GM23248 (cell line): ENCODE results near the gene AKR1D1. TPM values are rescaled to one million over a fixed set of nuclear protein-coding genes. Genes with fewer than 3 reads are reported as not detected.

ENCODE experiments used
- DNase-seq: peaks from one replicate; pipeline ENCODE4 v3.0.0-alpha.2; 2015
- H2AFZ ChIP-seq: fragments of 200-600 bp; sonication (generic); 2 replicates; pipeline ENCODE4 v1.6.1; 2016; ENCODE audit warnings: antibody characterized with exemption
- H3F3A ChIP-seq: fragments of 200-600 bp; sonication (generic); 2 replicates; pipeline ENCODE4 v1.6.1; 2016; ENCODE audit warnings: mild to moderate bottlenecking, antibody characterized with exemption, mixed run types; ENCODE audit not compliant: insufficient read depth
- H3K27ac ChIP-seq: fragments of 200-600 bp; sonication (generic); 2 replicates; pipeline ENCODE4 v1.5.1; 2016; ENCODE audit warnings: mild to moderate bottlenecking
- H3K27me3 ChIP-seq: fragments of 200-600 bp; sonication (generic); replicated peaks from 2 replicates; pipeline ENCODE4 v1.6.1; 2016; ENCODE audit warnings: mild to moderate bottlenecking; ENCODE audit not compliant: insufficient read depth
- H3K36me3 ChIP-seq: fragments of 200-600 bp; sonication (generic); 2 replicates; pipeline ENCODE4 v1.6.1; 2016; ENCODE audit warnings: low read depth, mild to moderate bottlenecking
- H3K4me1 ChIP-seq: fragments of 200-600 bp; sonication (generic); 2 replicates; pipeline ENCODE4 v1.6.1; 2016; ENCODE audit warnings: mild to moderate bottlenecking; ENCODE audit not compliant: insufficient read depth
- H3K4me2 ChIP-seq: fragments of 200-600 bp; sonication (generic); one replicate; pipeline ENCODE4 v1.6.1; 2016; ENCODE audit warnings: mild to moderate bottlenecking; ENCODE audit not compliant: unreplicated experiment
- H3K4me3 ChIP-seq: fragments of 200-600 bp; sonication (generic); 2 replicates; pipeline ENCODE4 v1.5.1; 2016; ENCODE audit warnings: mild to moderate bottlenecking
- H3K79me2 ChIP-seq: fragments of 200-600 bp; sonication (generic); 2 replicates; pipeline ENCODE4 v1.6.1; 2016; ENCODE audit warnings: mild to moderate bottlenecking; ENCODE audit not compliant: insufficient read depth
- H3K9ac ChIP-seq: fragments of 200-600 bp; sonication (generic); 2 replicates; pipeline ENCODE4 v1.6.1; 2016; ENCODE audit warnings: mild to moderate bottlenecking
- H3K9me2 ChIP-seq: fragments of 200-600 bp; sonication (generic); 2 replicates; pipeline ENCODE4 v1.6.1; 2016; ENCODE audit warnings: mixed run types, mild to moderate bottlenecking, moderate library complexity; ENCODE audit not compliant: insufficient read depth
- H3K9me3 ChIP-seq: fragments of 200-600 bp; sonication (generic); one replicate; pipeline ENCODE4 v1.6.1; 2017; ENCODE audit warnings: low read depth
- H4K20me1 ChIP-seq: fragments of 200-600 bp; sonication (generic); 2 replicates; pipeline ENCODE4 v1.6.0; 2016; ENCODE audit not compliant: insufficient read depth
- EZH2 ChIP-seq: fragments of 200-600 bp; sonication (generic); IDR thresholded peaks from 2 replicates; pipeline ENCODE4 v1.6.1; 2018; ENCODE audit warnings: antibody characterized with exemption, mild to moderate bottlenecking; ENCODE audit not compliant: insufficient read depth, poor library complexity, severe bottlenecking
- EZH2phosphoT487 ChIP-seq: fragments of 200-600 bp; sonication (generic); IDR thresholded peaks from 2 replicates; pipeline ENCODE4 v1.6.1; 2018; ENCODE audit warnings: antibody characterized with exemption, moderate library complexity, mild to moderate bottlenecking, low read depth; ENCODE audit not compliant: insufficient read depth
- WGBS, 2 experiments: methylation state at CpG; one replicate each; pipeline ENCODE4 v1.1.6; 2015 to 2017; ENCODE audit warnings: low lambda C conversion rate in 2 of 2, low coverage in 1 of 2; ENCODE audit errors: missing lambda C conversion rate in 2 of 2; 5-methylcytosine and 5-hydroxymethylcytosine counted together
- in situ Hi-C: fragments of 300-500 bp; cut with MboI; formaldehyde crosslinking; loops from 2 replicates; pipeline ENCODE4 v1.15.0; 2020
- polyA plus RNA-seq: library from polyadenylated mRNA; unstranded; fragments of >200 nt; fragmentation: Nextera tagmentation; extraction: Ambion mirVana; gene quantifications from 2 replicates; pipeline ENCODE4 v1.2.1, GENCODE V29; 2016
- total RNA-seq: library from RNA; depleted of rRNA; stranded (reverse); fragments of >200 nt; shearing (Covaris generic); gene quantifications from 2 replicates; pipeline ENCODE4 v1.2.3, GENCODE V29; 2014

The AKR1D1 gene
- total and polyA plus RNA-seq, 2 experiments from 2014 or later = not detected

GRCh38 chr7:138067774-138068173, 8.5 kb upstream of the AKR1D1 start:
- Histone ChIP-seq H4K20me1 (no peaks in the 10 kb centered on the region), H3K9me3 (no peaks in the 10 kb centered on the region), H3K36me3 (no peaks in the 10 kb centered on the region), H3K4me3 (no peak overlapping the region), H3K27me3 (0 out of 2 replicates have a peak, but pooled peaks cover 14% of the 10 kb centered on the region), H3K9me2 (no peaks in the 10 kb centered on the region), H3F3A (no peaks in the 10 kb centered on the region), H3K9ac (no peak overlapping the region), H3K79me2 (no peaks in the 10 kb centered on the region), H3K4me2 (no peak overlapping the region), H2AFZ (no peak overlapping the region), H3K4me1 (no peaks in the 10 kb centered on the region), H3K27ac (no peak overlapping the region)
- WGBS, 2 experiments = 24 to 31% methylated on average over 3 of the region's 3 CpGs
- TF ChIP-seq EZH2 (no peak), EZH2phosphoT487 (no peak)
- in situ Hi-C loops = no loop called here
- DNase-seq = no peak

GRCh38 chr7:138070908-138071307, 5.4 kb upstream of the AKR1D1 start:
- 41 to 49% methylated on average over 2 of the region's 2 CpGs for WGBS, 2 experiments

GRCh38 chr7:138072726-138073125, 3.5 kb upstream of the AKR1D1 start:
- Histone ChIP-seq H3K79me2 (no peaks in the 10 kb centered on the region), H3K9ac (no peak overlapping the region), H3K27me3 (no peaks in the 10 kb centered on the region), H3K36me3 (no peaks in the 10 kb centered on the region), H3K4me1 (no peaks in the 10 kb centered on the region), H3F3A (no peaks in the 10 kb centered on the region), H2AFZ (no peak overlapping the region), H3K9me3 (no peaks in the 10 kb centered on the region), H3K9me2 (no peaks in the 10 kb centered on the region), H3K27ac (no peak overlapping the region), H4K20me1 (no peaks in the 10 kb centered on the region), H3K4me3 (no peak overlapping the region), H3K4me2 (no peak overlapping the region)
- 22 to 25% methylated on average over 2 of the region's 2 CpGs for WGBS, 2 experiments
- TF ChIP-seq EZH2phosphoT487 (no peak), EZH2 (no peak)
- in situ Hi-C loops = no loop called here
- DNase-seq = no peak

More at GRCh38 chr7:138070908-138071307, 5.4 kb upstream of the AKR1D1 start:
- Histone ChIP-seq H3K4me3 (no peak overlapping the region), H3K27me3 (0 out of 2 replicates have a peak, but pooled peaks cover 8% of the 10 kb centered on the region), H3K27ac (no peak overlapping the region), H3K9ac (no peak overlapping the region), H3F3A (no peaks in the 10 kb centered on the region), H3K4me1 (no peaks in the 10 kb centered on the region), H3K9me2 (no peaks in the 10 kb centered on the region), H3K4me2 (no peak overlapping the region), H3K79me2 (no peaks in the 10 kb centered on the region), H4K20me1 (no peaks in the 10 kb centered on the region), H3K36me3 (no peaks in the 10 kb centered on the region), H2AFZ (no peak overlapping the region), H3K9me3 (no peaks in the 10 kb centered on the region)
- DNase-seq = no peak
- in situ Hi-C loops = no loop called here
- TF ChIP-seq EZH2phosphoT487 = no peak
- no peak for TF ChIP-seq EZH2

GRCh38 chr7:138074121-138074520, 2.1 kb upstream of the AKR1D1 start:
- Histone ChIP-seq H3K9me3 (no peaks in the 10 kb centered on the region), H3F3A (no peaks in the 10 kb centered on the region), H3K27me3 (no peaks in the 10 kb centered on the region), H4K20me1 (no peaks in the 10 kb centered on the region), H3K27ac (no peak overlapping the region), H3K4me1 (no peaks in the 10 kb centered on the region), H2AFZ (no peak overlapping the region), H3K36me3 (no peaks in the 10 kb centered on the region), H3K79me2 (no peaks in the 10 kb centered on the region), H3K4me2 (no peak overlapping the region), H3K9ac (no peak overlapping the region), H3K9me2 (no peaks in the 10 kb centered on the region), H3K4me3 (no peak overlapping the region)
- 26 to 28% methylated on average over 2 of the region's 2 CpGs for WGBS, 2 experiments
- in situ Hi-C loops = no loop called here
- TF ChIP-seq EZH2 (no peak), EZH2phosphoT487 (no peak)
- DNase-seq = no peak

- no peak overlapping the region for H3K27ac ChIP-seq
- no peaks in the 10 kb centered on the region for H3K79me2 ChIP-seq
- no peaks in the 10 kb centered on the region for H4K20me1 ChIP-seq
- WGBS, 2 experiments = 0% methylated on average over 1 of the region's 1 CpG
- H3K4me1 ChIP-seq = no peaks in the 10 kb centered on the region
- no peak overlapping the region for H2AFZ ChIP-seq
- no peaks in the 10 kb centered on the region for H3K9me3 ChIP-seq
- no peaks in the 10 kb centered on the region for H3F3A ChIP-seq
- no peak for DNase-seq
- no peaks in the 10 kb centered on the region for H3K27me3 ChIP-seq
- H3K9ac ChIP-seq = no peak overlapping the region
- H3K4me3 ChIP-seq = no peak overlapping the region
- H3K9me2 ChIP-seq = no peaks in the 10 kb centered on the region
- in situ Hi-C loops = no loop called here
- H3K4me2 ChIP-seq = no peak overlapping the region
- no peaks in the 10 kb centered on the region for H3K36me3 ChIP-seq
- TF ChIP-seq EZH2 (no peak), EZH2phosphoT487 (no peak)
Observed at GRCh38 chr7:138074540-138074939, 1.7 kb upstream of the AKR1D1 start.
